Thymus (tissue), 11 donors: ENCODE results near the gene LRMDA. TPM values are rescaled to one million over a fixed set of nuclear protein-coding genes. Genes with fewer than 3 reads are reported as not detected.

Experiments used
- DNase-seq, 9 donors: peaks; one replicate each; pipeline ENCODE4 v3.0.0-alpha.2; 2013; ENCODE audit warnings: low spot score in 9 of 9, low read depth in 6 of 9, missing footprints in 1 of 9
- H3K27ac ChIP-seq, 2 donors: one replicate each; pipeline ENCODE4 v1.5.1; 2013; ENCODE audit warnings: control low read depth in 1 of 2, low read depth in 1 of 2, low read length in 1 of 2, mild to moderate bottlenecking in 1 of 2, moderate library complexity in 1 of 2
- H3K27me3 ChIP-seq, 2 donors: one replicate each; pipeline ENCODE4 v1.5.1; 2013; ENCODE audit warnings: low read length in 1 of 2; ENCODE audit not compliant: control insufficient read depth in 2 of 2, insufficient read depth in 1 of 2
- H3K36me3 ChIP-seq, 2 donors: one replicate each; pipeline ENCODE4 v1.5.1; 2013; ENCODE audit warnings: low read length in 1 of 2, mild to moderate bottlenecking in 1 of 2, moderate library complexity in 1 of 2; ENCODE audit not compliant: control insufficient read depth in 2 of 2, insufficient read depth in 2 of 2
- H3K4me1 ChIP-seq, 2 donors: one replicate each; pipeline ENCODE4 v1.5.1; 2013; ENCODE audit warnings: low read length in 2 of 2; ENCODE audit not compliant: control insufficient read depth in 2 of 2, insufficient read depth in 2 of 2
- H3K4me3 ChIP-seq, 2 donors: one replicate each; pipeline ENCODE4 v1.5.1; 2013; ENCODE audit warnings: low read length in 2 of 2, control low read depth in 1 of 2, mild to moderate bottlenecking in 1 of 2
- H3K9me3 ChIP-seq, 2 donors: one replicate each; pipeline ENCODE4 v1.5.1; 2013; ENCODE audit warnings: low read length in 1 of 2, mild to moderate bottlenecking in 1 of 2; ENCODE audit not compliant: control insufficient read depth in 2 of 2, insufficient read depth in 1 of 2
- WGBS: extraction: QIAGEN DNeasy Blood & Tissue Kit; methylation state at CpG from one replicate; pipeline ENCODE4 v1.1.7; 2013; 5-methylcytosine and 5-hydroxymethylcytosine counted together
- polyA plus RNA-seq: library from polyadenylated mRNA; stranded (reverse); fragments of 200-250 nt; gene quantifications from one replicate; pipeline ENCODE4 v1.2.3, GENCODE V29; 2013
- total RNA-seq: library from RNA; stranded (reverse); fragments of 120-200 nt; gene quantifications from one replicate; pipeline ENCODE4 v1.2.4, GENCODE V29; 2013
- donor health status: healthy.

The LRMDA gene
- total and polyA plus RNA-seq, 2 donors = 2.5 to 4.6 TPM

DNA sequence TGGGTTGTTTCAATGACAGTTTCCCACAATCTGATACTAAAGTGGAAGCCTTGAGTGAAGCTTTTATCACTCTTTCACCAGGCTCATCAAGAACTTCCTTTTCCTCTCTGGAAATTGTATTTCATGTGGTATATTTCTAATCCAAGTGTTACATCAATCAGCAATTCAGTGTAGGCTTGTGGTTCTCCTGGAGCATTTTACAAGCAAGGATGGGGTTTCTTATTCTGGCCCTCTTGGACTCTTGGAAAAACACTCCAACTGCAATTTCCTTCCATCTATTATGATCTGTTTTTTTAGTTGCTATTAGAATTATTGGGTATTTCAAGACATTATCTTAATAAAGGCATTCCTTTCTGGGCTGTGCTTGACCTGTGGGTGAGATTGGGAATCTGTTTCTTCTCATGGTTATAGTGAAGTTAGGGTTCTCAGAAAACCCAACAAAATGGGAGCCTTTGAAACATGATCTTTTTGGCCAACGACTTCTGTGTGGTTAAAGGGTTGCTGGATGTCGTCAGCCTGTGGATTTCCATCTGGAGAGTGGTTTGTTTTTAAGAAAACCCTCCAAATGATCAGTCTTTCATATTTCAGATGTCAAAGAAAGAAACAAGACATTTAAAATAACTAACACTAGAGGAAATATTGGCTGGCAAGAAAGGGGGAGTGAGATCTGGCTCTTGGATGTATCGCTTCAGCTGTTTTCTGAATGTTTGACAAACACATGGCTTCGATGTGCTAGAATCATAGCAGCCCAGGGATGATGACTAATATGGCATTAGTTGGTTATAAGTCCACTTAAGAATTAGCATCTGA, 540.2 kb downstream of the LRMDA start:
- Histone ChIP-seq H3K9me3 (no peaks in the 10 kb centered on the region), H3K27ac (no peak overlapping the region), H3K4me1 (no peaks in the 10 kb centered on the region), H3K27me3 (no peaks in the 10 kb centered on the region), H3K36me3 (no peaks in the 10 kb centered on the region), H3K4me3 (no peak overlapping the region)
- no peak for DNase-seq
- WGBS = 81% methylated on average over 4 of the region's 4 CpGs

DNA sequence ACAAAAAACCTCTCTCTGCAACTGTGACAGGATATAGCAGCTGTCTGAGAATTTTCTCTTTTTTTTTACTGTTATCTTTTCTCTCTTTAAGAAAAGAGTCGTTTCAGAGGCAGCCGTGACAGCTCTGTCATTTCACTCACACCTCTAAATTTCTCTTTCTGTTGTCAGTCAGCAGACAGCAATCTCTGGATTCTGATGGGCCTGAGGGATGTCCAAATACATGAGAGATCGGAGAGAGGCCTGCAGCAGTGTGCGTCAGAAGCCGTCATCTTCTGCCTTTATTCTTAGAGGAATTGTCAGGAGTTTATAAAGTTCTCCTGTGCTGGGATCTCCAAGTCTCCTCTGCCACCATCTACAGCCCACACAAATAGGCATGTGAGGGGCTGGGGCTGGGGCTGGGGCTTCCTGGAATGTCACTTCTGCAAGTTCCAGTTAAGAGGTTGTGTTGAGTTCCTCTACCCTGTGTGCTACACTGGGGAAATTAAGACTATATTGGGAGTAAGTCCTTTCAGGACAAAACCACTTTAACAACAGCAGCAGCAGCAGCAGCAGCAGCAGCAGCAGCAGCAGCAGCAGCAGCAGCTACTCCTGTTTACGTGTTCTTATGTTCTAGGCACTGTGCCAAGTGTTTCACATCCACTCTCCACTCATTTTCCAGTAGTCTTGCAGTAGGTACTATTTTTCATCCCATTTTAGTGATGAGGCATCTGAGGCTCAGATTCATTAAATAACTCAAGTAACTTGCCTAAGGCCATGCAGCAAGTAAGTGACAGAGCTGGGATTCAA, 541.3 kb downstream of the LRMDA start:
- 87% methylated on average over 6 of the region's 6 CpGs for WGBS
- H3K27me3 ChIP-seq = no peaks in the 10 kb centered on the region
- no peak overlapping the region for H3K27ac ChIP-seq
- no peak overlapping the region for H3K4me3 ChIP-seq
- no peak for DNase-seq
- H3K4me1 ChIP-seq = no peaks in the 10 kb centered on the region
- no peaks in the 10 kb centered on the region for H3K9me3 ChIP-seq
- no peaks in the 10 kb centered on the region for H3K36me3 ChIP-seq

DNA sequence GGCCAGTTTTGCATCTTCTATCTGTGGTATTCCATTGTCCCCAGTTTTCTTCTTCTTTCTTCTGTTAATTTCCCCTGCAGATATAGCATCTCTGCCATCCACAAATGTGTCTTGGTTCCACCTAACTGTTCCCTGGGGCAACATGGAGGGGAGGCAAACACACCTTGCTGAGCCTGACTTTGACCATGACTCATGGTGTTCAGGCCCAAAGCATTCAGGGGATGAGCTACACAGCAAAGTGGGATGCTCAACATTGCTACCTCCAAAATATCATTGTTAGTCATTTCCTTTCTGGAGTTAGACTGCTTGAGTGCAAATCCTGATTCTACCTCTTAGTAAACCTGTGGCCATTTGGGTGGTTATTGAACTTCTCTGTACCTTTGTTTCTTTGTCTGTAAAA, 542.7 kb downstream of the LRMDA start:
- Histone ChIP-seq H3K27ac (no peak overlapping the region), H3K4me3 (no peak overlapping the region), H3K4me1 (no peaks in the 10 kb centered on the region), H3K36me3 (no peaks in the 10 kb centered on the region), H3K9me3 (no peaks in the 10 kb centered on the region), H3K27me3 (no peaks in the 10 kb centered on the region)
- no peak for DNase-seq

DNA sequence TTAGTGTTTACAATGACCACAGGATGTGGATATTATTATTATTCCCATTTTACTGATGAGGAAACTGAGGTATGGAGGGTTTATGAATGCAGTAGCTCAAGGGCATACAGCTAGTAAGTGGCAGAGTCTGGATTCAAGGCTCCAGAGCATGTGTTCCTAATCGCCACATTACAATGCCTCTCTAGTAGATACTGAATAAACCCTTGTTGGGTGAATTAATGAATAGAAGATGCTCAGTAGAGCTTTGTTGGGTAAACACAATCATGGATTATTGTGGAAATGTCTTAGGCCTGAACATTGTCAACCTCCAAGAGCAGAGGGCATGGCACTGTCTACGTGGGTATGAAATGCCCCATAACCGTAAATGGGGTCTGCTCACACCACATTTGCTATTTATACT, 545.3 kb downstream of the LRMDA start:
- Histone ChIP-seq H3K36me3 (no peaks in the 10 kb centered on the region), H3K9me3 (no peaks in the 10 kb centered on the region), H3K27ac (no peak overlapping the region), H3K4me1 (no peaks in the 10 kb centered on the region), H3K27me3 (no peaks in the 10 kb centered on the region), H3K4me3 (no peak overlapping the region)
- WGBS = 98% methylated on average over 3 of the region's 3 CpGs
- no peak for DNase-seq

DNA sequence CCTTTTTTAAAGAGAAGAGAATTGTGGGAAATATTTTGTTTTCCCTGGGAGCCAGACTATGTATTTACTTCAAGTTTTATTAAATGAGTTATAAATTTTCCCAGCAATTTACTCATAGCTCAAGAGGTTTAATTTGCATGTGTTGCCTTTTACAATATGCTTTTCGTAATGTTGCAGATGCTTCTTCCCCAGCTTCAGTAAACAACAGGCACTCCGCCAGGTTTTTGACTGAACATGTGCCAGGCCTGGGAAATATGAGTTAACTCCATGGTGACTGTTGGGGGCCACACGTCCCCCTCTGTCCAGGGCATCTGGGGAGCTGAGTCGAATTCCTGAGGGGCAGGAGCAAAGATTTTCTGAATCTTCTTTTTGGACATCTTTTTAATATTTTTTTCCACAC, 545.7 kb downstream of the LRMDA start:
- WGBS = 95% methylated on average over 4 of the region's 4 CpGs
- no peaks in the 10 kb centered on the region for H3K4me1 ChIP-seq
- no peak overlapping the region for H3K4me3 ChIP-seq
- H3K36me3 ChIP-seq = no peaks in the 10 kb centered on the region
- no peaks in the 10 kb centered on the region for H3K27me3 ChIP-seq
- no peak for DNase-seq
- no peaks in the 10 kb centered on the region for H3K9me3 ChIP-seq
- H3K27ac ChIP-seq = no peak overlapping the region

DNA sequence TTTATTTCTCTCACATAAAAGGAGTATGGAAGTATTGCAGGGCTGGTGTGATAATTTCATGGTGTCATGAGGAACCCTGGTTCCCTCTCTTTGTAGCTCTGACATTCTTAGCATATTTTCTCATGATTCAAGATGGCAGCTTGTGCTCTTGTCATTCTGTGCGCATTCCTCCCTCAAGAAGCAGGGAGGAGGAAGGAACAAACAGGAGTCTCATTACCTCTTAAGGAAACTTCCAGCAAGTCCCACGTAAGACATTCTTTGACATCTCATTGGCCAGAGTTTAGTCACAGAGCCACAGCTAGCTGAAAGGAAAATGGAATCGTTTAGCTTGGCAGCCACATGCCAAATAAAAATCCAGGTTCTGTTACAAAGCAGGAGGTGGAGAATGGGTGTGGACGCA, 546.8 kb downstream of the LRMDA start:
- no peaks in the 10 kb centered on the region for H3K4me1 ChIP-seq

DNA sequence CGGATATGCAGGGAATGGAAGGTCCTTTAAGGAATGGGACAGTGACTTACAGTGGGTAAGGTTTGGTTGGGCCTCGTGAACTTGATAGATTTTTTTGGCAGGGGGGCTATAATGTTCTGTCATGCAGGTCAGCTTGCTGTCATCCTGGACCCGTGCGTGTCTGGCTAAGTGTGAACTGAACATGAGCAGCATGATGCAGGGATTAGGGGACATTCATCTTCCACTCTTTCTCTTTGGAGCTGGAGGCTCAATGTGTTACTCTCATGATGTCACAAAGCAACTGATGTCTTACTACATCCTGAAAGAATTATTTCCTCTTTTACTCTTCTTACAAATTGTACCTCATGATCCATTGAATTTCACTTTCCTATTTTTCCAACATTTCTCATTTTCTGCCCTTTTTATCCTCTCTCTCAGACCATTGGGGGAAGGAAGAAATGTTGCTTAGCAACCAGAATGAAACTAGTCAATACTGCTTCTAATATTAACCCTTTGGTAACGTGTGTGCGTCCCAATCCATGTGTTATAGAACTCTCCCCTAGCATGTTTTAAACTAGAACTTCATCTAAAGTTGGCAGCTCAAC, 549.1 kb downstream of the LRMDA start:
- 94% methylated on average over 6 of the region's 6 CpGs for WGBS
- no peak for DNase-seq
- Histone ChIP-seq H3K27me3 (no peaks in the 10 kb centered on the region), H3K4me3 (no peak overlapping the region), H3K9me3 (no peaks in the 10 kb centered on the region), H3K36me3 (no peaks in the 10 kb centered on the region), H3K27ac (no peak overlapping the region), H3K4me1 (no peaks in the 10 kb centered on the region)

More for the DNA sequence above, 546.8 kb downstream of the LRMDA start:
- no peaks in the 10 kb centered on the region for H3K36me3 ChIP-seq
- H3K27me3 ChIP-seq = no peaks in the 10 kb centered on the region
- no peaks in the 10 kb centered on the region for H3K9me3 ChIP-seq
- no peak overlapping the region for H3K27ac ChIP-seq
- DNase-seq = no peak
- no peak overlapping the region for H3K4me3 ChIP-seq
- WGBS = 93% methylated on average over 4 of the region's 4 CpGs

DNA sequence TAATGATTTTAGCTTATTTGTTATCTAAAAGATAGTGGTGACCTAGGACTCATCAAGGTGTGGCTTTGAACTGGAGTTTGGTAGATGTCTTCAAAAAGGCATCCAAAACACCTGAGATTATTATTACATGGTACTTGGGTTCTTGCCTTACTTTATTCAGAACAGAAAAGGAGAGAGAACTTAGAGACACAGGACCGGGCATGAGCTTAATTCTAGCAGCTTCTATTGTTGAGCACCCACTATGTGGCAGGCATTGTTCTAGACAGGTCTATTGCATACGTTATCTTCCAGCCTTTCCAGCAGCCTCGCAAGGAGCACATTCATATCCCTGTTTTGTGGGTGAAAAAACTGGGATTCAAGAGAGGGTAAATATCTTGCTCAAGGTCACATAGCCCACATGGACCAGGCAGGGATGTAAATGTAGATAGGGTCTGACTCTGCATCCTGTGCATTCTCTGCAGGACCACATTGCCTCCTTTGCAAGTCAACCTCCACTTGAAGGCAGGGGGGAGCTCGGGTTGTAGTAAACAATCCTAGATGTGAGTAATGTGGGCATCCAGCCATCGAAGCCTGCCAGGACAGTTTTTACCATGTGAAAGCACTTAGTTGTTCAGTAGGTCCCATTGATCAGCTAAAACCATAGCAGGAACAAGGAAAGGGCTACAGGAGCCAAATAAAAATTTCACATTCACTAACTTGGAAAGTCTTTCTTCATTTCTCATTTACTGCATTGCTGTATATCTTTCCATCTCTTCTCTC, 551.4 kb downstream of the LRMDA start:
- no peaks in the 10 kb centered on the region for H3K9me3 ChIP-seq
- no peaks in the 10 kb centered on the region for H3K4me1 ChIP-seq
- no peak overlapping the region for H3K27ac ChIP-seq
- no peaks in the 10 kb centered on the region for H3K27me3 ChIP-seq
- WGBS = 96% methylated on average over 5 of the region's 5 CpGs
- no peak overlapping the region for H3K4me3 ChIP-seq
- DNase-seq = no peak
- H3K36me3 ChIP-seq = no peaks in the 10 kb centered on the region
